GM19467 (cell line): ENCODE data around the gene FZD8.
"Not testable (repeated sequence)": the region's sequence is repeated elsewhere in the genome, so short reads cannot be mapped to it uniquely, and the experiment has no call there.

Source experiments
- ATAC-seq: cut with Tn5 transposase; IDR thresholded peaks from one replicate; pipeline ENCODE4 v1.9.1; 2021; ENCODE audit warnings: mild to moderate bottlenecking, moderate library complexity; ENCODE audit not compliant: unreplicated experiment

The FZD8 gene, protein sequence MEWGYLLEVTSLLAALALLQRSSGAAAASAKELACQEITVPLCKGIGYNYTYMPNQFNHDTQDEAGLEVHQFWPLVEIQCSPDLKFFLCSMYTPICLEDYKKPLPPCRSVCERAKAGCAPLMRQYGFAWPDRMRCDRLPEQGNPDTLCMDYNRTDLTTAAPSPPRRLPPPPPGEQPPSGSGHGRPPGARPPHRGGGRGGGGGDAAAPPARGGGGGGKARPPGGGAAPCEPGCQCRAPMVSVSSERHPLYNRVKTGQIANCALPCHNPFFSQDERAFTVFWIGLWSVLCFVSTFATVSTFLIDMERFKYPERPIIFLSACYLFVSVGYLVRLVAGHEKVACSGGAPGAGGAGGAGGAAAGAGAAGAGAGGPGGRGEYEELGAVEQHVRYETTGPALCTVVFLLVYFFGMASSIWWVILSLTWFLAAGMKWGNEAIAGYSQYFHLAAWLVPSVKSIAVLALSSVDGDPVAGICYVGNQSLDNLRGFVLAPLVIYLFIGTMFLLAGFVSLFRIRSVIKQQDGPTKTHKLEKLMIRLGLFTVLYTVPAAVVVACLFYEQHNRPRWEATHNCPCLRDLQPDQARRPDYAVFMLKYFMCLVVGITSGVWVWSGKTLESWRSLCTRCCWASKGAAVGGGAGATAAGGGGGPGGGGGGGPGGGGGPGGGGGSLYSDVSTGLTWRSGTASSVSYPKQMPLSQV

DNA sequence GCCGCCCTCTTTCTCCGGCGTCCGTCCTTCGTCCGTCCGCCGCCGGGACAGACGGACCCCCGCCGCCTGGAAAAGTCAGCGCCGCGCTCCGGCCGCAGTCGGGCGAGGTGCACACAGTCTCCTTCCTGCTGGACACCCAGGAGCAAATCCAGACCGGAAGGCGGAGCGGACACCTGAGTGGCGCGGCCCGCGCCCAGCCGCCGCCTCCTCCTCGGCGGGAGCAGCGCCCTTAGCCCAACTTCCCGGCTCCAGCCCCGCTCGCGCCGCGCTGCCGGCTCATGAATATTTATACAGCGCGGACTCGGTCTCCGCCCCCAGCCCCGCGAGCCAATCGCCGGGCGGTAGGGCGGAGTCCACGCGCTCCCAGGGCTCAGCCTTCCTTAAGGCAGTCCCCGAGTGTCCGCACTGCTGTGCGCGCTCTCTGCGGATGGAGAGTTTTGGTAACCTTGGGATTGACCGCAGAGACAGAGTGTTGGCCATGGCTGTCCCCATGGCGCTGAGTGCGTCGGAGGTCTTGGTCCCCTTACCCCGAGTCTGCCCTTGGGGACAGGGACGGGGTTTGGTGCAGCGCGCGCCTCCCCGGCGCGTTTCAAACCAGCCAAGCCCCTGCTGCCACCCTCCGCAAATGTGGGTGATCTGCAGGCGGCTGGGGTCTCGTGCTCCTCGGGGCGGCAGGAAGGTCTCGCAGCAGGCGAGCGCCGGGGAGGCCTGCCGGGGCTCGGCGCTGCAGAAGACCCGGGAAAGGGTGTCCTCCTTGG is at the start of gene FZD8:
Gene FZD8, minus strand, starts transcription at position 262 of the 758 bp plus-strand sequence. CDS start 867 bp downstream, outside the sequence.
- peak; percentile 94 for ATAC-seq

DNA sequence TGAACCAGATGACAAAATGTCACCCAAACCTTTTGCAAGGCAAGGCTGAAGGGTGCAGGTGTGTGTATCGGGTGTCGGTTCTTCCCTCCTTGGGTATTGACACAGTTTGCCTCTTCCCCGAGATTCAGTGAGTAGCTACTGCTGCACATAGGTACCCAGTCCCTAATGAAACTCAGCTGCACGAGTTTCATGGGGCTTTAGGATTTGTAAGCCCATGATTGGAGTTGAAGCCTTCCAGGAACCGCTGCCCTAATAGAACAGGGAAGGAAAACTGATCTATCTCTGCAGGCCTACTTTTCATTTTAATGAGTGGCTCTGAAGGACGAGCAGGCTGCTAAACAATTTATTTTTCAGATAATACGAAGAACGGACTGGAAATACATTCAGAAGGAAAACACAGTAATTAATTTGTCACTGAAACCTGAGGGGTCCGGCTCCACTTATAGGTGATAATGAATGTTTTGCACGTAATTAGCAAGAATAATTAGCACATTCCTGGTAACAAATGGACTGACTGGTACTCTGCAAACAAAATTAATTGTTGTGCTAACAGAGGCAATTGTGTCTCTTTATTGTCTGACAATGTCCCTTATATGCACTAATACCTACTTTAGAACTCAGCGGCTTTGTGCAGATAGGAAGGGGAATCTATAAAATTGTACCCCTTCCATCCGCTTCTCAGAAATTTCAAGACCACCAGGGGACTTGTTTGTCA is 49.6 kb upstream of the FZD8 start:
- ATAC-seq, result no peak

DNA sequence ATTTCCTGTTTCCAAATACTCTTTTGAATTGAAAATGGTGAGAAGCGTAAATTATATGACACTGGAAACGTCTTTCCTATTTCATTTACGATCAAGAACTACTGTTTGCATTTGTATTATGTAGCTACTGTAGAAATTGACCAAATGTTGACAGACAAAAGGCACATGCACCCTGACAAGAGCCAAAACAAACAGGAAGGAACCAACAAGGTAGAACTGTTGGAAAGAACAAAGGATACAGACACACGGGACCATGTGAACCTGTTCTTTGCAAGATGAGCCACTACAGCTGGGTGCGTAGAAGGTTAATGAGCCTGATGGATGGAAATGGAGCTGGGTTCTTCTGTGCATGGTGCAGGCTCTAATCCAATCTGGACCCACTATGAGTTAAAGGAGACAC is 48.4 kb upstream of the FZD8 start:
- no peak for ATAC-seq

DNA sequence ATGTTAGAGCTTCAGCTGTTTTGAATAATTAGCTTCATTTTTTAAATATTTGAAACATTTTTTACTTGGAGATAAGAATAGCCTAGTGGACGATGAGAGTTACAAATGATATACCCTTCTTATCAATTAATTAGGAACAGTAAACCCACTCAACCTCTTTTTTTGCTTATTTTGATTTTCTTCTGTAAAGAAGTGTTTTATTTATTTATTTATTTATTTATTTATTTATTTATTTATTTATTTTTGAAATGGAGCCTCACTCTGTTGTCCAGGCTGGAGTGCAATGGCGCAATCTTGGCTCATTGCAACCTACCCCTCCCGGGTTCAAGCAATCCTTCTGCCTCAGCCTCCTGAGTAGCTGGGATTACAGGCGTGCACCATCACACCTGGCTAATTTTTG is 43.8 kb upstream of the FZD8 start:
- not testable (repeated sequence) for ATAC-seq

DNA sequence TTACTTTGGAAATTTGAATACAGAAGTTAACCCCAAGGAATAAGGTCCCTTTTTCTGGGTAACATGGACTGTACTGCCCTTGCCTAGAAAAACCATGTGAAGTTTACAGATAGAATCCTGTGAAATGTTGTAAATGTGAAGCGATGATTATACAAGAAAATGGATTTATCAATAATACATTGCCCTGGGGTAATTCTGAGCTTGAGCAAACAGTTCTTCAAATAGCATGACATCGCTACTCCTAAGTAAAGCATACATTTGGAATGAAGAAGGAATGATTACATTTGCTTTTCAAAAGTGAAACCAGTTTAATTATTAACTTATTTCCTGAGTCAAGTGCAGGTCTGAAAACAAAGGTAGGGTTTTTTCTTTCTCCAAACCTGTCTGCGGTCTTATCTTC is 43.3 kb upstream of the FZD8 start:
- no peak for ATAC-seq

DNA sequence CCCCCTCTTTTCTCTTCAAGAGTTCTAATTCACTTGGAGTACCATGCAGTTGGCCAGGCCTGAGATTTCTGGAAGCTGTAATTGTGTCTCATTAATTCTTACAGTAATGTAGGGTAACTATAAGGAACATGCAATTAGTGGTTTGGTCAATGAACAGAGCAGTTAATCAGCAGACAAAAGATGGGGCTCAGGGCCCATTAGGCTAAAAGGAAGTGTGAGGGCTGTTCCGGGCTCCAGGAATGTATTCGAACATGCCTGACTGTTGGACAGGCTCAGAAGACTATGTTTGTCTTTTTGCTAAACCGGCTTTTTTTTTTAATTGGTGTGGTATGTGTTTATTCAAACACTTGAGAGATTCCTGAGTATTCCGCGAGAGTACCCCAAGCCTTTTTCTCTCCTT is 42.5 kb upstream of the FZD8 start:
- ATAC-seq, result no peak

DNA sequence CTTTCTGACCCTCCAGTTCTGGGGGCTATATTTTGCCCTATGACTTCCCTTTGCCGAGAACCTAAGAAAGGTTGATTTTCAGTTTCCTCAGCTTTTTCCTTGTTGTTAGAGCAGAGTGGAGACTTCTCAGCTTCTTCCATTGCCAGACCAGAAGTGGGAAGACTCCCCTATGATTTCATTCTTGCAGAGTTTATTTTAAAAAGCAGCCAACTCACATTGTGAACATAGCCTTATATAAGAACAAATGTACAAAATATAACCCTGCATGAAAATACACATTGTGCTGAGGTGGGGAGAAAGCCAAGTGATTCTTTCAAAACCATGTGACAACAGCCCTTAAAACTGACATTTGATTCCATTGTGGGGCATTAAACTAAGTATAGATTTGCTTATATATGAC is 33.8 kb upstream of the FZD8 start:
- no peak for ATAC-seq

DNA sequence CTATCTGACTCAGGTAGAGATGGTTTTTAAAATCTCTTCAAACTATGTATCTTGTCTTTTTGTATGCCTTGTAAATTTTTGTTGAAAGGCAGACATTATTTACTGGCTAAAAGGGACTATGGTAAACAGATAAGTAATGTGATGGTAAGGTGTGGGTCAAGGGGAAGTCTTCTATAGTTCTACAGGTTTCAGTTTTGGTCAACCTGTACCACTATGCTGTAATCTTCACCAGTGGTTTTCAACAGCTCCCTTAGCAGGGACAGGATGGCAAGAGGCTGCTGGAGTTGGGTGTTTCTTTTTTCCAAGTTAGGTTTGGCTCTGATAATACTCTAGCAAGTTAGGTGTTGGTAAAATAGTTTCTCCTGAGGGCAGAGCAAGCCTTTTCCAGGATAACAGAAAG is 32.7 kb upstream of the FZD8 start:
- ATAC-seq, result no peak

DNA sequence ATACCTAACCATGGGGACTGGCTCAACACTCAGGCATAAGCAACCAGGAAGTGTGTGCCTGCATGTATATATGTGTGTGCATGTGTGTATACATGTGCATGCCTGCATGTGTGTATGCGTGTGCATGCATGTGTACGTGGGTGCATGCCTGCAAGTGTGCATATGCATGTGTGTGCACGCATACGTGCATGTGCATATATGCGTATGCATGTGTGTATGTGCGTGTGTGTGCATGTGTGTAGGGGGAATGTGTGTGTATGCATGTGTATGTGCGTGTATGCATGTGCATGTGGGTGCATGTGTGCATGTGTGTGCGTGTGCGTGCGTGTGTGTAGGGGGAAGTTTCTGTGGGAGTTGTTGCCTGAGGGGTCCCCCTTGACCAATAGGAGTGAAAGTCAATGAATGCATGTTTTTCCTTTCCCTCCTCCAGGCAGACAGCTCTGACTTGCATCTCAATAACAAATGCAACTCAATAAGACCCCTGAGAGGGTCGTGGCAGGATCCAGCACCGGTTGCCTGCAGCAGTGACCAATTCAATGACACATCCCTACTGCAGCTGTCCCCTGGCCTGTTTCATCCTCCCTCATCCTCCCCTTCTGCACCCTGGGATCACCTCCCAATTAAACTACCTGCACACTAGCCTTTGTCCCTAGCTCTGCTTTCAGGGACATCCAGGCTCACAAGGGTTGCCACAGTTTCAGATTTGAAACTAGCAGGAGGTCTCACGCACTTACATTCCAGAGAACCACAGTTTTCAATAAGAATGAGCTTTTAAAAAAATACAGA is 27.0 kb upstream of the FZD8 start:
- no peak for ATAC-seq

DNA sequence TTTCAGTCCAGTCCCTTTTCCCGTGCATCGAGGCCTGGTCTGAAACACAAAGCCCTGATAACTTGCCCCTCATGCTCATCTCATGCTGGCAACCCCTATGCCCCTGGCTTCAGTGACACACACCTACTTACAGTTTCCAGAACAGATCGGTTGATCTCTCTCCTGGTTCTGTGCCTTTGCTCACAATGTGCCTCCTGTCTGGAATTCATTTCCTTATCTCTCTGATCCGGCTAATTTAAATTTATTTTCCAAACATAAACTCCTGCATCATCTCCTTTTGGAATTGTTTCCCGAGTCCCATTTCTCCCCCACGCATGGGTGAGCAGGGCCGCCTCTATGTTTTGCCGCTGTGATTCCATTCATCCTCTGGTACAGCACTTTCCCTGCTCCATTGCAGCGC is 25.9 kb upstream of the FZD8 start:
- no peak for ATAC-seq

DNA sequence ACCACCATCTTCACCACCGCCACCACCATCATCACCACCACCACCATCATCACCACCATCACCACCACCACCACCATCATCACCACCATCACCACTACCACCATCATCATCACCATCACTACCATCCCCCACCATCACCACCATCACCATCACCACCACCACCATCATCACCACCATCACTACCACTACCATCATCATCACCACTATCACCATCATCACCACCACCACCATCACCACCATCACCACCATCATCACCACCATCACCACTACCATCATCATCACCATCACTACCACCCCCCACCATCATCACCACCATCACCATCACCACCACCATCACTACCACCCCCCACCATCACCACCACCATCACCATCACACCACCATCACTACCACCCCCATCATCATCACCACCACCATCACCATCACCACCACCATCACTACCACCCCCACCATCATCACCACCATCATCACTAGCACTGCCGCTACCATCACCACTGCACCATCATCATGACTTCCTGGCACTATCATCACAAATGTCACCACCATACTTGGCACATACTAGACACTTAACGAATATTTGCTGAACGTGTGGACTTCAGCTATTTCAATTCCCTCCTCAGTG is 25.3 kb upstream of the FZD8 start:
- ATAC-seq, result no peak

DNA sequence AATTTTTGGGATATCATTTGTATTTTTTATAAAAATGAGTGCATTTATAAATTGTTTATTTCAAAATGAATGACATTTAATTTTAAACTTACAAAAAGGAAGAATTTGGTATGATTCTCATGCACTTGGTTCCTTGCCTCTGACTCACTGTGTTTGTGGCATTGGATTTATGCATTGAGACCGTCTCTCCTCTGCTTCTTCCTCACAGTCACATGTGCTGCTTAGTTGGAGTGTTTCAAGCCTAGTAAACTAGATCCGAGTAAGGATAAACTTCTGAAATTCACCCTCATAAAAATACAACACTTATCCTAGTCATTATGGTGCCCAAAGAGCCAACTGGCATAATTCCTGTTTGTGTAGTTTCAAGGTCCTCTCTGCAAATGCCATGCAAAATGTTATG is 19.1 kb upstream of the FZD8 start:
- ATAC-seq, result no peak

DNA sequence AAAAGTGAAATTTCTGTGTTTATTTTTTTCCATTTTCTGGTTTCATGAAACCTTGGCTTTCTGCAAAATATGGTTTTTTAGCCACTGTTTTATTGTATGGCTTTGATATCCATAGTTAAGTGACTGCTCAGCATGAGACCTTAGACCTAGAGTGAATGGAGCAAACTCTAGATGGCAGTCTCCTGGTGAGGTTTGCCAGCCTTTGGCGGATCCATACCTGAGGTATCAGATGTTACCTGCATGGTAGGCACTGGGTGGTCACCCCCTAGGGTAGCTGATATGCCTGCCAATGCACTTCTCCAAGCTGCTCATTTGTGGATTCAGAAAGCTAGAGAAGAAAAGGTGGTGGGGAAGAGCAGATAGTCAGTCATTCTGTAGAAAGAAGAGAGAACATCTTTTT is 17.4 kb upstream of the FZD8 start:
- ATAC-seq, result no peak

DNA sequence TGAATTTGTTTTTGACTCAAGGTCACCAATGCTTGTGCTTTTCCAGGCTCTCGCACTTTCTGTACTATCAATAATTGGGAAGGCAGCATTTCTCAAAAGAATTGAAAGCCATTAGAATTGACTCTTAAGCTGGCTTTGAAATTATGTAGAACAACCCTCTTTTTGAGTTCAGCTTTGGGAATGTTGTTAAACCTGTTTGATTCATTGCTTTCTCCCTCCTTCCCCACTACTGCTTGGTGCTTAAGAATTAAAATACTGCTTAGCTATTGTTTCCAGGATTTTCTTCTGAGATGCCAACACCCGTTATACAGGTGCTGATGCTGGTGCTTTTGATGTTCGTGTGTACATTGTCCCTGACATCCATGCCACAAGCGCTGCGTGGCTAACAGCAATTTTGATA is 15.5 kb upstream of the FZD8 start:
- no peak for ATAC-seq

DNA sequence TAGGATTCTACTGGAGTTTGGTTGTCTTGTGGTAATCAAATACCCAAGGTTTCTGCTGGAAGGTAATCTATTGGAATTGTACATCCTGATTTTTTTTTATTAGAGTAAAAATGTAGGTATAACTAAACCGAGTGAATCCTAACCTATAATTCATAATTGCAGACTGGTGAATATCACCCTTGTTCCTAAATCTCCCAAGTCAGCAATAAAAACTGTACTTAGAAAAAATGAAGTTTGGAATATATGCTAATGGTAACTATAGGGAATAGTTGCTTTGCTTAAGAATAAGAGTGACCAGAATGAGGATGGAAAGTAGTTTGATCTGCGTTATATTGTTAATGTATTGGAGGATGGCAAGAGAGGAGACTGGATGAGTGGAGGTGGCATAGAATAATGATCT is 10.7 kb upstream of the FZD8 start:
- no peak for ATAC-seq

DNA sequence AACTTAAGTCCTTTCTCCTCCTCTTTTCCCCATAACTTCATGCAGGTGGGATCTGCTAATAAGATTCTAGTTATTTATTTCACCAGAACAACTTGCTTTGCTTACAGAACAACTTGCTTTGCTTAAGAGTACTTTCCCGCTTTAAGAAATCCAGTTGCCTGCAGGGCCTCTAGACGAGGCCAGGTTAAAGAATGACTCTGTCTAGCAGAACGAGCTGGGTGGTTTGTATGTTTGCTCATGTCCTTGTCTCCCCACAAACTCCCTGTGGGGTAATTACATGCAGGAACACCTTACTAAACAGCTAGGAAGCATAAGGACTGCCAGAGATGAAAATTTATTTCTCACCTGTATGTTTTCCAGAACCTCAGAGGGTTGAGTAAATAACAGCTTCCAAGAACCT is 8.8 kb upstream of the FZD8 start:
- ATAC-seq, result no peak

DNA sequence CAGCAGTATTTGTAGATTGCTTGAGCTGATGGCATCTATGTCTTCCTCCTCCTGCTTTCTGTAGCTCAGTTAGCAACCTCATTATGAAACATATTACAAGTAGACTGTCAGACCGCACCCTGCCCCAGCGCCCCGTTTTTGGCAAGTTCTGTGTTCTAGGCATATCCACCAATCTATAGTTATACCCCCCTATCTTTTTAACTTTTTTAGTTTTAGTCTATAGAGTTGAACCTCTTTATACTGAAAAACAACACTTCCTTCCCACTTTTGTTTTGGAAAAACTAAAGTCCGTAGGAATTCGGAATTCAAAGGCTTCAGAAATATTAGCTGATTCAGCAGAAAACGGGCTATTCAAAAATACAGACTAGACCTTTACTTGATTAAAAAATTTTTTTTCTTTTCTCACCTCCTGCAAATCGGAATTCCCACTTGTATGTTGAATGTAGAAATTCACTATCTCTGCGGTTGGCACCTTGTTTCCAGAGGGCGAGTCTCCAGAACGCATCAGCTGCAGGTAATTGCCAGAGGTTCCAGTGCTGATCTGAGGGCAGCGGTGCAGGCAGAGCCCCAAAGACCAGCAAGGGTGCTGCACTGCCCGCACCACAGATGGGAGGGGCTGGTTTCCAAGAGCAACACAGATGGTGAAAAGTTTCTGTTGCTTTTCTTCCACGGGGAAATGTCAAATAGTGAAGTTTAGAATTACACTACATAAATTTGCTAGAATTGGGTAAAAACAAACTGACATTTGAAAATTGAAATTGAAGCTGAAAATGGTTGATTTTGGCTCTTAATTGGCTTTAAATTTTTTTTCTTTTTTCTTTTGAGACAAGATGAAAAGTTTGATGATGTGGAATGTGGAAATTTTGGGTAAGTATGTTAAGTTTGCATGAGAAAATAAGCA is 2.2 kb upstream of the FZD8 start:
- no peak for ATAC-seq

DNA sequence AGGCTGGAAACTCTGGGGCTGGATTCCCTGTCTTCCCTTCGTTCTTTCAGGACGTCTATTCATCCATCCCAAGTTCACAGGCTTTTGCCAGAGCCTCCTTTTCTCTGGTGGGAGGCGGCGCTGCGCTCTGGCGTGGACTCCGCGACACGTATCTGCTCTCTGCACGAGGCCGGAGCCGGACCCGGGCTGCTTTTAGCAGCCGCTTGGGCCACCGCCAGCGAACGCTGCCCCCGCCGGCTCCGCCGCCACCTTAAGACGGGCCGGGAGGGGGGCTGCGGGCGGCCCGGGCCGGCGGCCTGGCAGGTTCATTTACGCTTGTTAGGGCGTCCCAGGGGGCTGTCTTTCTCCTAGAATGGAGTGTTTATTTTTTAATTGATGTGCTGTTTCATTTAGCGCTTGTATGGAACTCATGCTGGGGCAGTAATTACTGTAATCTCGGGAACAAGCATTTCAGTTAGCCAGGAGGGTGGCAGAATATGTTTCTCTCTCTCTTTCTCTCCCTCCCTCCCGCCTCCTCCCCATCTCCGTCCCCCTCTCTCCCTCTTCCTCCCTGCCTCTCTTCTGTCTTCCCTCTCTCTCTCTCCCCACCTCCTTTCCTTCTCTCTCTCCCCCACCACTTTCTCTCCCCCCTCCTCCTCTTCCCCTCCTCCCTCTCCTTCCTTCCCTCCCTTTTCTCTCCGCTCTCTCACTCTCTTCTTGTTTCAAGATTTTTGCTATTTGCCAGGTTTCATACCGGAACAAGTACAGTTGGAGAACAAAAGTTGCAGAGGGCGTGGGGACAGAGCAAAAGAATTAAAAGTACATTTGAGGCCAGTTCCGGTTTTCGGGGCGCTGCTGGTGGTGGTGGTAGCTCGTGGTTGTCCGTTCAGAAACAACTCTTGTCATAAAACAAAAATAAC is 1.3 kb upstream of the FZD8 start:
- no peak for ATAC-seq
